Inflammatory macrophage (primary cell): ENCODE data around the gene AP3S1.
"Not testable (repeated sequence)": the region's sequence is repeated elsewhere in the genome, so short reads cannot be mapped to it uniquely, and the experiment has no call there.

Source experiments
- DNase-seq, 2 donors: peaks; one replicate each; pipeline ENCODE4 v3.0.0-alpha.2; 2020 to 2022
- total RNA-seq, 18 experiments: gene quantifications; one replicate each; lab custom pipeline; 2026; ENCODE audit warnings: mixed read lengths in 6 of 18, inconsistent platforms in 2 of 18; lab: John Stamatoyannopoulos, UW

Gene AP3S1
- total RNA-seq, result 39.9 to 90.7 (median 65.5) reads per million in 18 experiments

DNA sequence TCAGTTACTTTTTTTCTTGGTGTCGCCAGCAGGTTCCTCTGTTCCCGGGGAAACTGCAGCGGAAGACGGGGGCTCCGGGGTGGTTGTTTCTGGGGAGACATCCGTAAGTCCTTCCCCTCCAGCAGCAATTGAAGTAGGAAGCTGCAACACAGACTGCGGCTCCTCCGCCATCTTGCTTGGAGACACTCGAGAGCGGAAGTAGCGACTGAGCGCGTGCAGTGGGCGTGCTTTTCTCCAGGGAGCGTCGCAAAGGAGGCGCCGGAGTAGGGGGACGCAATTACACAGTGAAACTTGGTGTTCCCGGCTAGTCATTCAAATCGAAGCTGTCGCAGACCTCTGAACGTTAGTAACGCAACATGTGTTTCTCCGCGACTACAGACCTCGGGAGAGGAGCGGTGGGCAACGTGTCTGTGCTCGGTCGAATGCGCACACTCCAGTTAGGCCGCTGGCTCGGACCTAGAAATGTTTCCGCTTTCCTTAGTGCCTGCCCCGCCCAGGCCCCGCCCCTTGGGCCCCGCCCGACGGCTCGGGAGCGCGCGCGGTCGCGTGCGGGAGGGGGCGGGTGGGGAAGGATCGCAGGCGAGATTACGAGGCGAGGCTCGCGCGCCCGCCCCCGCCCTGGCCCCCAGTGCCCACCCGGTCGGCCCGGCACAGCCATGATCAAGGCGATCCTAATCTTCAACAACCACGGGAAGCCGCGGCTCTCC lies at the start of gene AP3S1, which contains the start of gene ATG12:
AP3S1 (plus strand) TSS at position 554 of the 707 bp plus-strand sequence; CDS start at position 657, 103 bp downstream.
ATG12 (minus strand) TSS at position 184 of the 707 bp plus-strand sequence; CDS start at position 171, 13 bp downstream.
- peak; percentile 96 to 98 for DNase-seq

DNA sequence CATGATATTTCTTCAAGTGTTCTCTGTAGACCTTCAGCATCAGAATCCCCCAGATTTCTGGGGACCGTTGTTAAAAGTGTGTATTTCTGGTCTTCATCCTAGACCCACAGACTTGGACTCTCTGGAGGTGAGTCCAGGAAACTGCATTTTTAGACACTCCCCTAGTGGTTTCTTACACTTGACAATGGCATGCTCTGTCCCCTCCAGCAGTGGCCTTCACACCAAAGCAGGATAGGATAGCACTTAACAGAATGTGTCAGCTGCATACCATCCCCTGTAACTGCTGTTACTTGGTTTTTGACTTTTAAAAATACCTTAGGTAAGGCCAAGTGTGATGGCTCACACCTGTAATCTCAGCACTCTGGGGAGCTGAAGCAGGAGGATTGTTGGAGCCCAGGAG lies 46.0 kb upstream of the AP3S1 start:
- no peak for DNase-seq

DNA sequence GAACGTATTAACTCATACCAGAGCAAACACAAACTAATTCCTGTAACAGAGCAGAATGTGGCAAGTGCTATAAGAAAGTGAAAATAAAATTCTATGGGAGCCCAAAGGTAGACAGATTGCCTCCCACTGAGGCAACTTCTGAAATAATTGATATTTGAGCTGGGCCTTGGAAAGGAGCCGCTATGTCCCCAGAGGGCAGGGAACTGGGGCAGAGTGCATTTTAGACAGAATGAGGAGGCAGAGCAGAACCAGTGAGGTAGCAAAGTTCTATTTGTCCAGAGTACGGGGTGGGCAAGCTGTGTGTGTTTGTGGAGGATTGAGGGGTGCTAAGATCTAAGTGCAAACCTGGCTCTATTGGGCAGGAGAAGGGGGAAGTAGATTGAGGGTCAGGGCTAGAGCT lies 45.1 kb upstream of the AP3S1 start:
- no peak for DNase-seq

DNA sequence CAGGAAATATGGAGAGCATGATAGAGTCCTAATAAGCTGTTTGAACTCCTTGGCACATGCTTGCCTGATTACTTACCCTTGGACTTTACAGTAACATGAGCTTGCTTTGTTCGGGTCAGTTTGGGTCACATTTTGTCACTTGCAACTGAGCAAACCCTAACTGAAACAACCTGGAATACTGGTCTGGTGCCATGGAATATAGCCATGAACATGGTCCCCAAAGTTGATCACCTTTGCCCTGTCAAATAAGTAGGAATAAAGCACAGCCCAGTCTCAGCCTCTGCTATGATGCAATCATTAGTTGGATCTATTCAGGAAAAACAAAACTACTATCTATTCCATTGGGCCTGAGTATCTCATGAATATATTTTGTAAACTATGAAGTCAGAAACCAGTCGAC lies 43.5 kb upstream of the AP3S1 start:
- DNase-seq, result no peak

DNA sequence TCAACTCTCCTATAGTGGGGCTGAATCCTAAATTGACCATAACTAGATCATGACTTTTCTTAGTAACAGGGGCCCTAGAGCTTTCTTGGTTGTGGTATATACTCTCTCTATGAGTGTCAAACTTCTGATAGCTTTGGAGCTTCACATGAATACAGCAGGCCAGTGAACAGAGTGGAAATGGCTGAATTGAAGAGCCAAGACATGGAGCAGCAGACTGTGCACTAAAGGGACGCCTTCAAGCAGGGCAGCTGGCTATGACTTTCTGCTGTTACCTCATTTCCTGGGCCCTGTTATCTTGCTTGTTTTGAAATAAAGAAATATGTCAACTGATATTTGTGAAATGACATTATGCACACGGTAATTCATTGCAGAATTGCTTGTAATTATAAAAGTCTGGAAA lies 41.6 kb upstream of the AP3S1 start:
- no peak for DNase-seq

DNA sequence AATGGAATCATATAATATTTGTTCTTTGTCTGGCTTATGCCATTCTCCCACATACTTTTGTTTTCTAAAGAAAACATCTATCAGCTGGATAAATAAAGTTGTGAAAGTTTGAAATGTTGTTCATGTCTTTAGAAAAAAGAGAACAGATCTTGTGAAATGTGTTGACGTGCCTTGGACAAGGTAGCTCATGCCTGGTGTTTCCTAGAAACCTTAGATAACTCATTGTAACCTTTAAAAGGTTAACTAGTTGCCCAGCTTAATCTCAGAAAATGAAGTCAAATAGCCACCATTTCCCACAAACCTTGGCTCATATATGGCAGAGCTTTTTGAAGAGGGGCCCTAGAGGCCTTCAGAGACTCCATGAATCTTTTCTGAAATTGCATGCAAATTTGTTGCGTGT lies 40.6 kb upstream of the AP3S1 start:
- DNase-seq, result no peak

DNA sequence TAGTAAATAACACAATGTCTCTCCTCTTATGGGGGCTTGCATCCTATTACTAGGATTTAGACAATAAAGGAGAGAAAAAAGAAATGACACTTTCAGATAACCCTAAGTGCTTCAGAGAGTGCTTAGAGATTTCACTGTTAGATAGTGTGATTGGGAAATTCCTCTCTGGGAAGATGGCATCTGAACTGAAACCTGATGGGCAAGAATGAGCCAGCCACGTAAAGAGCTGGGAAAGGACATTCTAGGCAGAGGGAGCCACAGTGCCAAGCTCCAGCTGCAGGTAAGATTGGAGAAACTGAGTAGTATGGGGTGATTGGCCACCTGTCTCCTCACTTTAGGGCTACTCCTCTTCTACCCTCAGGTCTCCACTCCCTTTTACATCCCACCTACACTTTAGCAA lies 39.8 kb upstream of the AP3S1 start:
- DNase-seq, result no peak

DNA sequence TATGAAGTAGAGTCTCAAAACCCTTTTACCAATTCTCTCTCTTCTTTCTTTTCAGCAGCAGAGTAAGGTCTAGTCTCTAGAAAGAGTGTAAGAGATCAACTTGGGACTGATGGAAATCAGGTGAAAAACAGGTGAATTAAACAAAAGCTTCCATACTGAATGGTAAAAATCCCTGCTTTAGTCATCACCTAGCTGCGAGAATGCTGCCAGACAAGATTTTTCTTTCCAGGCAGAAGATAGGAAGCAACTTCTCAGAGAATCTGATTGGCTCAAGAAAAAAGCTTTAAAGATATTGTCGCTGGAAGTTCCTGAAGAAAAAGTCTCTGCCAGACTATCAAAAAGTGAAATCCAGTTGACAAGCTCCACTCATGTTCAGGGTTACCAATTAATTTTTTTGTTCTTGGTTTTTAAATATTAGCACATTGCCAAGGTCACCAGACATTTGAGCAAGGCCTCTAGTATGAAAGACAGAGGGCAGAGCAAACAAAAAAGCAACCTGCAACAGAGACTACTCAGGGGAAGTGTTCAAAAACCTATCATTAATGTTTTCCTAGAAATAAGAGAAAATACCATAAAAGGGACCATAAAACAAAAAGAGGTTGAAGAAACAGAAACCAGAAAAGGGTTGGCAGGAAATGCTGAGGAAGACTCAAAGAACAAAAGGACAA lies 34.6 kb upstream of the AP3S1 start:
- no peak for DNase-seq

DNA sequence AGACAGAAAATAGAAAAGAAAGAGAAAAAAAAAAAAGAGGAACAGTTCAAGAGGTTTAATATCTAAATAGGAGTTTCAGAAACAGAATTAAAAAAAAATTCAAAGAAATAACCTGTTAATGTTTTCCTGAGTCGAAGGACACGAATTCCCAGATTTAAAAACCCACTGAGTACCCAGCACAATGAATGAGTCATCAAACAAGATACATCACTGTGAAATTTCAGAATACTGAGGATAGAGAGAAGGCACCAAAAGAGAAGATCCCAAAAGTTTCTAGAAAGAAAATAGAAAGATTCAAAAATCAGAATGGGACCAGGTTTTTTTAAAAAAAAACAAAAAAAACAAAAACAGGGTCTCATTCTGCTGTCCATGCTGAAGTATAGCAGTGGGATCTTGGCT lies 34.1 kb upstream of the AP3S1 start:
- DNase-seq, result no peak

DNA sequence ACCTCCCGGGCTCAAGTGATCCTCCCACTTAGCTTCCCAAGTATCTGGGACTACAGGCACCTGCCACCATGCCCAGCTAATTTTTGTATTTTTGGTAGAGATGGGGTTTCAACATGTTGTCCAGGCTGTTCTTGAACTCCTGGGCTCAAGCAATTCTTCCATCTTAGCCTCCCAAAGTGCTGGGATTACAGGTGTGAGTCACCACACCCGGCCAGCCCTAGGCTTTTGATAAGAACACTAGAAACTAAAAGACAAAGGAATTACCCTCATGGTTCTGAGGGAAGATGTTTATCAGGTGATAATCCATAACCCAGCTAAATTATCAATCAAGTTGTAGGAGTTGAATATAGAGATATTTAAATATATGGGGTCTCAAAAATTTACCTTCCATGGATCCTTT lies 33.7 kb upstream of the AP3S1 start:
- not testable (repeated sequence) for DNase-seq

DNA sequence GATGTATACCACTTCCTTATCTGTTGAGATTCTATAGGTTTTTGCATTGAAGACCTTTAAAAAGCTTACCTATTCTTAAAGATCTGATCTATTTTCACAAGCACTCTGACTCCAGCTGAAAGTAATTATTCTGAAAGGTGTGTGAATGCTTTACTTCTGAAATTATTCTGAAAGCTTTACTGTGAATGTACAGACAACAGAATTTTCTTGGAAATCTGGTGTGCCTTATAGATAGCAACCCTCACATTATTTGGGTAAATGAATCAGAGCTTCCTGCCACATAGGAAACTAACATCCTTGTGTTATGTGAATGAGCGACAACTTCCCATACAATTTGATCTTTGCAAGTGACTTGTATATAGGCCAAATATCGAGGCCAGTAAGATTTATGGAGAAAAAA lies 31.8 kb upstream of the AP3S1 start:
- DNase-seq, result no peak

DNA sequence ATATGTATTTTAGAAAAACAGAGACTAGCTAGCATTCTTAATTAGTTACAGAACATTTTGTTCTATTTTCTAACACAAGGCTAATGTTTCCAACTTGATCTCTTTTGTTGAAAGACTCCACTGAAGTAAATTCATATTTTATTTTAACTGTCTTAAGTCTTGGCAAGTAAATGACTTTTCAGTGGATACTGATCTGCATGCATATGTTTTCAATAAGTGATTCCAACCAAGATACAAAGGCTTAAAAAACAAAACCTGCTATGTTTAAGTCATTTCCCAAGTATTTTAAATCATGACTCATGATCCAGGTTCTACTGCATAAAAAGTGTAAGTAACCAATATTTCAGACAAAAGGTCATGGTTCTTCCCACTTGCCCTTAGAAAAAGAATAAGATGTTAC lies 31.0 kb upstream of the AP3S1 start:
- DNase-seq, result no peak

DNA sequence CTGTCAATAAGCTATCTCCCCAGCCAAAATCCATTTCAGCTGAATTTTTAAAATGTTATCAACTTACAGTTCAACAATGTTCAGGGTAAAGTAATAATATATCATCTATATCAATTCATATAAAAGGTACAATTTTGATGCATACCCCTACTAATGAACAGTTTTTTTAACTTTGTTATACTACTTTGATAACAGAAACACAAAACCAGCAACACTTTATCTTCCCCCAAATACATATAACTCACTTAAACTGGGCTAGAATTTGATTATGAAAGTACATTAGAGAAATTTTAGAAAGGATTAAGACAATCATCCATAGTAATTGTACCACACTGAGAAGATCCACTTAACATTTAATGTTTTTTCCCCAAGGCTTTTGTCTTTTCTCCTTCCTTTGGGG lies 30.3 kb upstream of the AP3S1 start:
- no peak for DNase-seq

DNA sequence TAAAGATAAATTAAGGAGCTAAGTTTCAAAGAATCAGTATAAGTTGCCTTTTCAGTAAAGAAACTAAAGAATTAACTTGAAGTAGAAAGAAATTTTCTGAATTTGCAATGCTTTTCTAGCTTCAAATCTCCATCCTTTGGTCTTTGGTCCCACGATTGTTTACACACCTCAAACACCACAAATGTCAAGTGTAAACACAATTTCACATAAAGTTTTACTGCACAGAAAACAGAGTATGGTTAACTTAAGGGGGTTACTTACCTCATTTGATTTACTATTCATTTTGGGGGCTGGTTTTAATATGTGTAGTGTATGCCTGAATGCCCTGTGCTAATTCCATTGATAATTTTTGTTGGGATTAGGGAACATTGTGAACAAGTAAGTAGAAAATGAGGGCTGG lies 29.4 kb upstream of the AP3S1 start:
- no peak for DNase-seq

DNA sequence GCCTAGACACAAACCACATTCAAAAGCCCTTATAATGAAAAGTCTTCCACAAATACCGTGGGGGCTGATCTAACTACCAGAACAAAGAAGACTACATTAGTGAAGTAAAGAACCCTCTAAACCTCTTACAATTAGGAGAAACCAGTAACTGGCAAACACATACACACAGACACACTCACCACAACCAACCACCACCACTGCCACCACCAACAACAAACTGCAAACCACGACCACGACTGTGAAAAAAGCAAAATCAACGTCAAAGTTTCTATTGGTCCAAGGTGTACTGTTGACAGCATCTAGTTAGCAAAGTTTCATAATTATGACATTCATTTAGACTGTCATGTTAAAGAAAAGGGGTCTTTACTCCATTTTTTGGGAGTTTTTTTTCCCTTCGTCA lies 28.0 kb upstream of the AP3S1 start:
- no peak for DNase-seq

DNA sequence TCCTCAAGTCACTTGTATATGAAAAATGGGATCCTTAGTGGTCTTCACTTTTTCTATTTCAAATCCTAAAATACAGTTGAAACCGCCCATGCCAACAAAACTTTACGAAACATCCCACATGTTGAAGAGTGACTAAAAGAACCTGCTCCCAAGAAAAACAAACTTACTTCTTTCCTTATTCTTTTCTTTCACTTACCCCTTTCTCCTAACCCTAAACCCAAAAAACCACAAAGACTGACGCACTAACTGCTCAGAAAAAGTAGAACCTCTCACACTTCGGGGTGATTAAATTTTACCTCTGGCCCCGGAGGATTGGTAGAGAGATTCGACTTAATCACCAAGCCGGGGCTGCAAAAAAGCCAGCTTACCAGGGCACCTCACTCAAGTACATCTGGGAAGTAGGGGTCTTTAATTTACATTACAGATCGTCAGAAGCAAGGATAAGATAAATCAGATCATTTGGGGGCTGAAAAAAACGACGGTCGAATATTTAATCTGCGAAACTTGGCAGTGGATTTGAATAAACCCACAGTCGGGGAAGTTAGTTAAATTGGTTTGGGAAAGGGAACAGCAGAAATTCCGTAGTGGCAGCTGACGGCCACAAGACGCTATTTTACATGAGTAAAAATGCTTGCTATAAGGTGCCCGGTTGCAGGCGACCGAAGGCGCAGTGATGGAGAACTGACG lies 26.6 kb upstream of the AP3S1 start:
- no peak for DNase-seq

DNA sequence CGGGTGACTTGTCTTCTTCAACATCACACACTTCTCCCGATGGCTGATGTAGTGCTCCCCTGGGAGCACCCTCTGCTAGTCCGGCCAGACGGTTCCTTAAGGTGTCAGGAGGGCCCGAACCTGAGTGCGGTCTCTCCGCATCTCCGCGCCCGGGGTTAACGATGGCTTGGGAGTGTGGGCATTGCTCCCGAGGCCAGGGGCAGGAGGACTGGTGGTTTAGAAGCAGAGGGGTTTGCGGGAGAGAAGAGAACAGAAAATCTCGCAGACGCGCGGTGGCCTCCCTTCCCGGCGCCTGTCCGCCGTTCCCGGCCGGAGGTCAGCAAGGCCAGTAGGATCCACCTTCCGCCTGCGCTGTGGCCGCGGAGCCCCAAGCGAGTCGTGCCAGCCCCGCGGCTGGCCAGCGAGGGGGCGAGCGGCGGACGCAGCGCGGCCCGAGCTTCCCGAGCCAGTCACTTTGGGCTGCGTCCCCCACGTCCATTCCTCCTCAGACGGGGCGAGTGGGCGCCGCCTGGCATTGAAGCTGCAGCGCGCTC lies 26.0 kb upstream of the AP3S1 start:
- no peak for DNase-seq

DNA sequence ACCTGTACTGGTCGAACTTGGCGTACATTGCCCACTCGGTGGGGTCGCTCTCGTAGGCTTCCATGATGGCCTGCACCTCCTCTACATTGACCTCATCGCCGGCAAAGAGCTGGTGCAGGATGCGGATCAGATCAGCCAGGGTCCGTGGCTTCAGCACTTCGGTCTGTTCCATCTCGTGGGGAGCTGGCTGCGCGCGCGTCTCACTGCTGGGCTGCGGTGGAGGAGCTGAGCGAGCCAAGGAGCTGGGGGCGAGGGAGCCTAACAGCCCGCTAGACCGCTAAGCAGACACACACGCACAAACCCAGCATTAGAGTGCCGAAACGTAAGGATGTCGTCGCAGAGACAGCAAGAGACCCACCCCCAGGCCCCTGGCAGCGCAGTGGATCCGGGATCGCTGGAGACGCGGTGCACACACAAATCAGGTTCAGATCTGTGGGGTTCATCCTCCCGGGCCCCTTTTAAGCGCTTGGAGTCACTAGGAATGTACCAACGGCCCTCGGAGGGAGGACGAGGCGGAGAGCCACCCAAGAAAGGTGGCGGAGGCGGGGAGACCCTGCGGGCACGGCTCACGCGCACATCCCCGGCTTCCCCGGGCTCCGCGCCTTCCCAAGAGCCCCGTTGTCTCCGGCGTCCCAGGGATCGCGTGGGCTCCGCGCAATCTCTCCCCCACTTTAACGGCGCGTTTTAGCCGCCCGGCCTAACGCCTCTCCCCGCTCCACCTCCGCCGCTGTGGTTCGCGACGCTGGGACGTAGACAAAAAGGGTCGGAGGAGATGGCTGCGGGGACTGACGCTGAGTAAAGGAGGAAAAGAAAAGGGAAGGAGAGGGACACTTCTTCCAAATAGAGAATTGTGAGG lies 25.3 kb upstream of the AP3S1 start, which contains the start of gene CDO1:
CDO1 (minus strand) TSS at position 434 of the 856 bp plus-strand sequence; CDS start at position 172, 262 bp downstream.
- no peak for DNase-seq

DNA sequence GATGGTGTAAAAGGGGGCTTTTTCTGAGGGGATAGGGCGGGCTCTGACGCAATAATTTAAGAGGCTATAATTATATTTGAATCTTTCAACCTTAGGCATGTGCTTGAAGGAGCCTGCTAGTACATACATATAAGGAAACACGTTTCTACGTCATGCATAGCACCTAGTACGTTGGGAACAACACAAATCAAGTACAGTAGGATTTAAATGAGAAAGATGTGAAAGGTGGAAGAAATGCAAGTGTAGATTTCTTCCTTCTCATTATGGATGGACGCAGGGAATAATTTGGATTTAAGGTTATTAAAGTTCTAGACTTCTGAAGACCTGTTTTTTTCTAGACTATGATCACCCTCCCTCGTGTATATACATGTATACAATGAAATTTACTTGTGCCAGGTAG lies 24.3 kb upstream of the AP3S1 start:
- DNase-seq, result no peak

DNA sequence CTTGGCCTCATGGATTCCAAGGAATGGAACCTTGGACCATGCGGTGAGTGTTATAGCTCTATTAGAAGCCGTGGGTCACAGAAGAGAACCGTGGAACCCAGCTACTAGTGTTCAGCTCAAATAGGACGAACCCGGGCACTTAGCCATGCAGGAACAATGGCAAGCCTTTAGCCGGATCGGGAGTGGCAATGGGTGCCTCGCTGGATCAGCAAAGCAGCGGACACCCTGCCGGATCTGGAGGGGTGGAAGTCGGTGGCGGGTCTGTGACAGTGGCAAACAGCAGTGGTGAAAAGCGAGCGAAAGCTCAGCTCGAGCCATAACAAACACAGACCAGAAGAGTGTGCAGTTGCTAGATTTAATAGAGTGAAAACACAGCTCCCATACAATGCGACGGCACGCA lies 22.9 kb upstream of the AP3S1 start:
- no peak for DNase-seq

DNA sequence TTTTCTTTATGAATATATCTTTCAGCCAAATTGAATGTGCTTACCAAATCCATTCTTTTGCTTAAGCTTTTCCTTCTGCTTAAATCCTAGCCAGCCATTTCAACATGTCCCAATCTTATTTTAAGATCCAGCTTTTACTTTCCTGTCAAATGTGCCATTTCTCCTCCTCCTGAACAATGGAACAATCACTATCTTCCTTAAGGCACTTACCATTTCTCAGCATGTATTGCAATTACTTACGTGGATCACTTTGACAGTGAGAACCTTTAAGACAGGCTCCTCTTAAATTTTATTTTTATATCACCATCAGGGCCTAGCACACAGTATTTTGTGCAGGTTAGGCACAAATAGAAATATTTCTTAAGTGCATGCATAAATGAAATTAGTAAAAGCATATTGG lies 20.9 kb upstream of the AP3S1 start:
- DNase-seq, result no peak

DNA sequence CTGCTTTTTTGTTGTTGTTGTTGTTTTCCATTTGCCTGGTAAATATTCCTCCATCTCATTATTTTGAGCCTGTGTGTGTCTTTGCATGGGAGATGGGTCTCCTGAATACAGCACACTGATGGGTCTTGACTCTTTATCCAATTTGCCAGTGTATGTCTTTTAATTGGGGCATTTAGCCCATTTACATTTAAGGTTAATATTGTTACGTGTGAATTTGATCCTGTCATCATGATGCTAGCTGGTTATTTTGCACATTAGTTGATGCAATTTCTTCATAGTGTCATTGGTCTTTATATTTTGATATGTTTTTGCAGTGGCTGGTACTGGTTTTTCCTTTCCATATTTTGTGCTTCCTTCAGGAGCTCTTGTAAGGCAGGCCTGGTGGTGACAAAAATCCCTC lies 16.8 kb upstream of the AP3S1 start:
- DNase-seq, result not testable (repeated sequence)
